ENCODE results near the gene EGLN3.

GRCh38 chr14:33996462-33996861 lies 45.6 kb upstream of the EGLN3 start:
- TF ChIP-seq CTCF (IDR thresholded peaks at IDR 0.05) (no peak), POLR2A (IDR thresholded peaks at IDR 0.05) (no peak)
